Neural crest cell (in vitro differentiated cells): ENCODE results near the gene HNRNPA3. TPM values are rescaled to one million over a fixed set of nuclear protein-coding genes. Genes with fewer than 3 reads are reported as not detected.

Experiments used
- DNase-seq: peaks from one replicate; pipeline ENCODE4 v3.0.0; 2021; ENCODE audit warnings: low read depth, mixed read lengths, low spot score
- H3K27ac Mint-ChIP-seq: one replicate; pipeline ENCODE4 v1.8.0; 2021; ENCODE audit warnings: mild to moderate bottlenecking, mixed read lengths; ENCODE audit not compliant: unreplicated experiment
- H3K27me3 Mint-ChIP-seq: 2 replicates; pipeline ENCODE4 v1.8.0; 2021; ENCODE audit warnings: low read depth, mild to moderate bottlenecking, mixed read lengths
- H3K36me3 Mint-ChIP-seq: 2 replicates; pipeline ENCODE4 v1.8.0; 2021; ENCODE audit warnings: low read depth, mild to moderate bottlenecking, mixed read lengths
- H3K4me1 Mint-ChIP-seq: 2 replicates; pipeline ENCODE4 v1.8.0; 2021; ENCODE audit warnings: mixed read lengths
- H3K4me3 Mint-ChIP-seq: one replicate; pipeline ENCODE4 v1.8.0; 2021; ENCODE audit warnings: mild to moderate bottlenecking, mixed read lengths
- H3K9me3 Mint-ChIP-seq: 2 replicates; pipeline ENCODE4 v1.8.0; 2021; ENCODE audit warnings: mixed read lengths
- total RNA-seq: library from RNA; stranded (reverse); gene quantifications from 2 replicates; pipeline ENCODE4 v1.2.1, GENCODE V29; 2021
- TF ChIP-seq, protein P1 (sequence below): fragments of 200-600 bp; sonication (generic); conservative IDR thresholded peaks from 2 replicates; pipeline ENCODE4 v1.5.0; 2021; ENCODE audit warnings: antibody characterized with exemption, mild to moderate bottlenecking

HNRNPA3 gene
- total RNA-seq, 1 donor from 2014 or later, result 397 TPM

DNA sequence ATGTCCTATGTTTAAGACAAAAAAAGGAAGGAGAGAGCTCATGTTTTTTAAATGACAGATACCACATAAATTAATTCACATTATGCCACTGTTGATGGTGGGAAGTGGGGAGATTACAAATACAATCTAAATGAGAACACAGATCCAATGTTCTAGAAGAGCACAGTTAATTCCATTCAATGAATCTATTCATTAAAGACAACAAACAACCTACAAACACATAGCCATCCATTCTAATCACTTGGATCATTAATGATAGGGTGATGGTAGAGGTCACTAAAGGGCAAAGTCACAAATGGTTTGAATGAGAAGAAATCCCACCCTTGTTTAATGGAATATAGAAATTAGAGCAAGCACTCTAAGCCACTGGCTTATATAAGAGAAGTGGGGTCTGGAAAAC is 21.7 kb downstream of the HNRNPA3 start:
- Mint-ChIP-seq H3K27ac (no peak overlapping the region), H3K4me3 (no peak overlapping the region), H3K27me3 (no peaks in the 10 kb centered on the region), H3K36me3 (peaks cover 4% of the 10 kb centered on the region), H3K4me1 (peaks cover 9% of the 10 kb centered on the region), H3K9me3 (no peaks in the 10 kb centered on the region)
- TF ChIP-seq, protein P1, sequence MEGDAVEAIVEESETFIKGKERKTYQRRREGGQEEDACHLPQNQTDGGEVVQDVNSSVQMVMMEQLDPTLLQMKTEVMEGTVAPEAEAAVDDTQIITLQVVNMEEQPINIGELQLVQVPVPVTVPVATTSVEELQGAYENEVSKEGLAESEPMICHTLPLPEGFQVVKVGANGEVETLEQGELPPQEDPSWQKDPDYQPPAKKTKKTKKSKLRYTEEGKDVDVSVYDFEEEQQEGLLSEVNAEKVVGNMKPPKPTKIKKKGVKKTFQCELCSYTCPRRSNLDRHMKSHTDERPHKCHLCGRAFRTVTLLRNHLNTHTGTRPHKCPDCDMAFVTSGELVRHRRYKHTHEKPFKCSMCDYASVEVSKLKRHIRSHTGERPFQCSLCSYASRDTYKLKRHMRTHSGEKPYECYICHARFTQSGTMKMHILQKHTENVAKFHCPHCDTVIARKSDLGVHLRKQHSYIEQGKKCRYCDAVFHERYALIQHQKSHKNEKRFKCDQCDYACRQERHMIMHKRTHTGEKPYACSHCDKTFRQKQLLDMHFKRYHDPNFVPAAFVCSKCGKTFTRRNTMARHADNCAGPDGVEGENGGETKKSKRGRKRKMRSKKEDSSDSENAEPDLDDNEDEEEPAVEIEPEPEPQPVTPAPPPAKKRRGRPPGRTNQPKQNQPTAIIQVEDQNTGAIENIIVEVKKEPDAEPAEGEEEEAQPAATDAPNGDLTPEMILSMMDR, result no peak
- DNase-seq, result no peak

DNA sequence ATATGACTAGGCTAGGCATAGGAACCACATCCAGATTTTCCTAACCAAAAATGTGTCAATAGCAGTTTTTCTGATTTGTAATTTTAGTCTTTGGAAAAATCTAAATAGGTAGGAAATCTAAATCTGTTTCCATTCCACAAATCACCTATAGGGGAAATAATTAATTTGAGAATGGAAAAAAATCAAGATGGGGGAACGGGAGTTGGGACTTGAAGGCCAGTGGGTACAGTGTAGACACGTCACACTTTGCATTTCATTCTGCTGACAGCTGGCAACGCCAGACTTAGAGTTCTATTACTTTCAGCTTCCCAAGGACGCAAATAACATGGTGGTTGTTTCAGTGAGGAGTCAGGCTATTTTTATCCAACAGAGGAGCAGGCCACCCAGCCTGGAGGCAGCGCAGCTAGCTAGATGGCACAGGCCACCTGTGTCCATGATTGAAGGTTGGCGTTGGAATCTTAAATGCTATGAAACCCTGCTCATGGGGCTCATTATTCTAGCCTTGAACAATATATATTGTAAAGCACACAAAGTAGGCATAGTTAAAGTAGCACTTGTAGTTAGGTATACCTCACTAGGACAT is 23.4 kb downstream of the HNRNPA3 start:
- no peaks in the 10 kb centered on the region for H3K9me3 Mint-ChIP-seq

DNA sequence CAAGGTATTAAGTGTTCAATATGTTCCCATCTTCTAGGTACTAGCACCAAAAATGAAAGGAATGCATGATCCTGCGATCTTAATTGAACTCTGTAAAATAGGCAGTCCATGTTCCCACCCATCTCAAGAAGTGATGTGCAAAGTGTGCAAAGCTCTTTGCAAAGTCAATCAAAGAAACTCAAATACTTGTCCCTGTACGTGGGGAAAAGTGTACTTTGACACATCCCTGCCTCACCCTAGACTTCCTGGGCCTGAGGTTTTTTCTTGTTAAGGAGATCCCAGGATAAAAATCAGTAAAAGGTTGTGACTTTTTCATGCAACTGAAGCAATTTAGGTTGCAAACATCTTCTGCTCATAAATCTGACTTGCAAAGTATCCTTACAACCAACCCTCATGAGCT is 25.3 kb downstream of the HNRNPA3 start:
- DNase-seq, result no peak
- TF ChIP-seq, protein P1, result no peak
- no peaks in the 10 kb centered on the region for H3K27me3 Mint-ChIP-seq
- H3K36me3 Mint-ChIP-seq, result no peaks in the 10 kb centered on the region
- H3K27ac Mint-ChIP-seq, result no peak overlapping the region
- no peak overlapping the region for H3K4me3 Mint-ChIP-seq
- no peaks in the 10 kb centered on the region for H3K9me3 Mint-ChIP-seq
- H3K4me1 Mint-ChIP-seq, result peaks cover 41% of the 10 kb centered on the region

More for the DNA sequence above, 23.4 kb downstream of the HNRNPA3 start:
- no peak overlapping the region for H3K27ac Mint-ChIP-seq
- H3K36me3 Mint-ChIP-seq, result peaks cover under 1% of the 10 kb centered on the region
- TF ChIP-seq, protein P1, result peak; percentile 35
- H3K27me3 Mint-ChIP-seq, result no peaks in the 10 kb centered on the region
- no peak overlapping the region for H3K4me3 Mint-ChIP-seq
- peaks cover 21% of the 10 kb centered on the region for H3K4me1 Mint-ChIP-seq
- DNase-seq, result no peak

DNA sequence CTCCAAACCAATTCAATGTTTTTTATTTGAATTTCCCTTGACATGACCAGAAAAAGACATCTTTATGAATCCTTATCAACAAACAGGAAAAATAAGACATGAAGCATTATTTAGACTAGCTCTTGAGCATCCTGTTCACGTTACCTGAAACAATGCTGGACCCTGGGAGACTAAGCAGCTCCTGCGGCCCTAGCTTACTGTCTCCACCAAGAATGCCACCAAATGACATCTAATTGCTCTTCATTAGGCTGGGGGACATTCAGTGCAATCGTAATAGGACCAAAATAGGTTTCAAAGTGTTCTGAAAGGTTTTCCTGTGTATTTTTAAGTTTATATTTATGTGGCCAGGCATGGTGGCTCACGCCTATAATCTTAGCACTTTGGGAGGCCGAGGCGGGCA is 26.5 kb downstream of the HNRNPA3 start:
- no peak for DNase-seq
- H3K36me3 Mint-ChIP-seq, result no peaks in the 10 kb centered on the region
- no peaks in the 10 kb centered on the region for H3K27me3 Mint-ChIP-seq
- no peak overlapping the region for H3K27ac Mint-ChIP-seq
- H3K9me3 Mint-ChIP-seq, result no peaks in the 10 kb centered on the region
- no peak overlapping the region for H3K4me3 Mint-ChIP-seq
- TF ChIP-seq, protein P1, result no peak
- H3K4me1 Mint-ChIP-seq, result peaks cover 43% of the 10 kb centered on the region

DNA sequence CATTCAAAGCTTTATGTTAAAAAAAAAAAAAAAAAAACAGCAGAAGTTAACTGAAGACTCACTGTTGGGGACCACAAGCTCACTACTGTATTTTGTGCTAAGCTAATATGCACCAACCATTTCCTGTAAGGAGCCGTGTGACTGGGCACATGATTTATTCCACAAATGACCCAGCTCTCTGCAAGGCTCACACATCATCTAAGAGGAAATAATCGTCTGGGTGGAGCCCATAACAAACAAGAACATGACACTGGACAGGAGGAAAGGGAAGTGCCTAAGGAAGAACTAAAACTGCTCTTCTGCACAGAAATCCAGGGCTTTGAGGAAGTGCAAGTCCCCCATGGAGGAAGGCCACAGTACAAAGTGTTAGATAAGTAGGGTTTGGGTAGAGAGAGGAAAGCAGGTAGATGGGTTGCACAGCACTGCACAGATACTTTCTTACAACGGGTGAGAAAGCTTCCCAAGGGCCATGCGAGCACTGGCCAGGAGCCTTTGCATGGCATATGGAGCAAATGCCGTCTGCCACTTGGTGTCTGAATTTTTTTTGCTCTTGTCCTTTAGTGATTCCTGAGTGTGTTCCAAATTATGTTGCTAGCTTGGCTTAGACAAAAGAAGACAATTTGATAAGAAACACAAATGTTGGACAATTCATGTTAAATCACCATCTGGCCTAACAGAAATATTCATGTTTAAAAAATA is 27.5 kb downstream of the HNRNPA3 start:
- H3K27me3 Mint-ChIP-seq, result no peaks in the 10 kb centered on the region
- no peaks in the 10 kb centered on the region for H3K36me3 Mint-ChIP-seq
- H3K4me1 Mint-ChIP-seq, result peaks cover 39% of the 10 kb centered on the region
- H3K9me3 Mint-ChIP-seq, result no peaks in the 10 kb centered on the region
- H3K4me3 Mint-ChIP-seq, result peak overlapping the region; percentile 22
- DNase-seq, result no peak
- H3K27ac Mint-ChIP-seq, result peak overlapping the region; percentile 39
- TF ChIP-seq, protein P1, result no peak
